DND-41 (cell line): ENCODE results near the gene TRIM58.

Source experiments
- ATAC-seq: fragments of 200-7000 bp; cut with Tn5 transposase; 3 replicates; pipeline ENCODE4 v1.9.1; 2021; ENCODE audit warnings: low read depth; ENCODE audit not compliant: insufficient read depth
- DNase-seq: peaks from one replicate; pipeline ENCODE4 v3.0.0-alpha.2; 2020
- H2AFZ ChIP-seq: 2 replicates; pipeline ENCODE4 v1.6.0; 2012; ENCODE audit warnings: low read depth, low read length
- H3K27ac ChIP-seq: 2 replicates; pipeline ENCODE4 v1.5.1; 2012; ENCODE audit warnings: low read length, inconsistent platforms
- H3K27me3 ChIP-seq: fragments of 200-600 bp; sonication (generic); 2 replicates; pipeline ENCODE4 v1.6.0; 2012; ENCODE audit warnings: low read length, mild to moderate bottlenecking, inconsistent platforms; ENCODE audit not compliant: insufficient read depth, poor library complexity
- H3K36me3 ChIP-seq: 2 replicates; pipeline ENCODE4 v1.5.1; 2012; ENCODE audit warnings: low read length, inconsistent platforms; ENCODE audit not compliant: insufficient read depth
- H3K4me1 ChIP-seq: 2 replicates; pipeline ENCODE4 v1.5.1; 2012; ENCODE audit warnings: mild to moderate bottlenecking, low read length; ENCODE audit not compliant: insufficient read depth
- H3K4me2 ChIP-seq: 2 replicates; pipeline ENCODE4 v1.6.0; 2012; ENCODE audit warnings: mild to moderate bottlenecking, moderate library complexity, low read length, inconsistent platforms; ENCODE audit not compliant: insufficient read depth
- H3K4me3 ChIP-seq, 2 experiments: fragments of 200-600 bp in 1 of 2; shearing (Covaris generic) in 1 of 2; 2 replicates each; pipeline ENCODE4 v1.5.1; 2012 to 2016; ENCODE audit warnings: inconsistent platforms in 2 of 2, low read length in 2 of 2, mild to moderate bottlenecking in 2 of 2, low read depth in 1 of 2, moderate library complexity in 1 of 2
- H3K79me2 ChIP-seq: 2 replicates; pipeline ENCODE4 v1.6.0; 2012; ENCODE audit warnings: low read length, inconsistent platforms; ENCODE audit not compliant: insufficient read depth
- H3K9ac ChIP-seq: 2 replicates; pipeline ENCODE4 v1.6.0; 2012; ENCODE audit warnings: low read depth, mild to moderate bottlenecking, inconsistent platforms, low read length, moderate library complexity
- H3K9me3 ChIP-seq: 2 replicates; pipeline ENCODE4 v1.5.1; 2012; ENCODE audit warnings: low read length, moderate library complexity, mild to moderate bottlenecking, inconsistent platforms; ENCODE audit not compliant: insufficient read depth, severe bottlenecking
- H4K20me1 ChIP-seq: 2 replicates; pipeline ENCODE4 v1.6.0; 2012; ENCODE audit warnings: low read length; ENCODE audit not compliant: insufficient read depth
- CTCF ChIP-seq: IDR thresholded peaks from 2 replicates; pipeline ENCODE4 v1.5.1; 2012; ENCODE audit warnings: borderline replicate concordance, low read length, moderate library complexity, mild to moderate bottlenecking; ENCODE audit not compliant: poor library complexity, severe bottlenecking; ENCODE audit errors: extremely low read depth
- EZH2 ChIP-seq: IDR thresholded peaks from 3 replicates; pipeline ENCODE4 v1.6.1; 2012; ENCODE audit warnings: borderline replicate concordance, low read depth, mild to moderate bottlenecking, moderate library complexity, low read length, inconsistent platforms; ENCODE audit not compliant: severe bottlenecking

Gene TRIM58

GRCh38 chr1:247848346-247848745 lies 8.6 kb upstream of the TRIM58 start:
- no peaks in the 10 kb centered on the region for H3K36me3 ChIP-seq
- H4K20me1 ChIP-seq = no peaks in the 10 kb centered on the region
- H3K4me3 ChIP-seq = no peak overlapping the region
- no peak overlapping the region for H3K9ac ChIP-seq
- H2AFZ ChIP-seq = no peak overlapping the region
- DNase-seq (no peak), ATAC-seq (no peak)
- no peak overlapping the region for H3K4me2 ChIP-seq
- H3K9me3 ChIP-seq = no peaks in the 10 kb centered on the region
- TF ChIP-seq CTCF (no peak), EZH2 (no peak)
- peaks cover 2% of the 10 kb centered on the region for H3K27me3 ChIP-seq
- H3K27ac ChIP-seq = no peak overlapping the region
- H3K4me1 ChIP-seq = no peaks in the 10 kb centered on the region
- H3K79me2 ChIP-seq = no peaks in the 10 kb centered on the region

- no peaks in the 10 kb centered on the region for H3K9me3 ChIP-seq
- DNase-seq (no peak), ATAC-seq (no peak)
- H3K4me3 ChIP-seq = no peak overlapping the region
- no peak overlapping the region for H3K4me2 ChIP-seq
- TF ChIP-seq CTCF (no peak), EZH2 (no peak)
- peaks cover 2% of the 10 kb centered on the region for H3K27me3 ChIP-seq
- no peaks in the 10 kb centered on the region for H4K20me1 ChIP-seq
- H3K79me2 ChIP-seq = no peaks in the 10 kb centered on the region
- H3K4me1 ChIP-seq = no peaks in the 10 kb centered on the region
- H3K9ac ChIP-seq = no peak overlapping the region
- no peaks in the 10 kb centered on the region for H3K36me3 ChIP-seq
- H2AFZ ChIP-seq = no peak overlapping the region
- no peak overlapping the region for H3K27ac ChIP-seq
Measured at GRCh38 chr1:247849616-247850015, 7.4 kb upstream of the TRIM58 start.

GRCh38 chr1:247854899-247855545 lies 2.0 kb upstream of the TRIM58 start:
- DNase-seq (no peak), ATAC-seq (no peak)
- Histone ChIP-seq H2AFZ (no peak overlapping the region), H3K4me2 (no peak overlapping the region), H3K4me3 (no peak overlapping the region), H3K36me3 (no peaks in the 10 kb centered on the region), H3K27ac (no peak overlapping the region), H3K9me3 (no peaks in the 10 kb centered on the region), H4K20me1 (no peaks in the 10 kb centered on the region), H3K4me1 (no peaks in the 10 kb centered on the region), H3K79me2 (no peaks in the 10 kb centered on the region), H3K27me3 (peaks cover 2% of the 10 kb centered on the region), H3K9ac (no peak overlapping the region)
- no peak for TF ChIP-seq EZH2
- no peak for TF ChIP-seq CTCF

- H3K9ac ChIP-seq = no peak overlapping the region
- peaks cover 2% of the 10 kb centered on the region for H3K27me3 ChIP-seq
- no peaks in the 10 kb centered on the region for H3K9me3 ChIP-seq
- no peaks in the 10 kb centered on the region for H4K20me1 ChIP-seq
- H2AFZ ChIP-seq = no peak overlapping the region
- no peak for TF ChIP-seq EZH2
- no peak for TF ChIP-seq CTCF
- H3K79me2 ChIP-seq = no peaks in the 10 kb centered on the region
- H3K4me3 ChIP-seq = no peak overlapping the region
- no peak overlapping the region for H3K27ac ChIP-seq
- no peaks in the 10 kb centered on the region for H3K36me3 ChIP-seq
- H3K4me2 ChIP-seq = no peak overlapping the region
- DNase-seq = no peak
- no peak for ATAC-seq
- H3K4me1 ChIP-seq = no peaks in the 10 kb centered on the region
Measured at GRCh38 chr1:247855911-247856310, 1.1 kb upstream of the TRIM58 start.
